HG03103 (cell line): ENCODE data around the gene SHLD1.
"Not testable (repeated sequence)": the region's sequence is repeated elsewhere in the genome, so short reads cannot be mapped to it uniquely, and the experiment has no call there.

Experiments
- ATAC-seq: cut with Tn5 transposase; IDR thresholded peaks from one replicate; pipeline ENCODE4 v1.9.1; 2021; ENCODE audit warnings: low read depth; ENCODE audit not compliant: unreplicated experiment

Gene SHLD1

GRCh38 chr20:5735845-5736510, 14.2 kb upstream of the SHLD1 start:
- no peak for ATAC-seq

GRCh38 chr20:5737619-5737953, 12.6 kb upstream of the SHLD1 start:
- no peak for ATAC-seq

GRCh38 chr20:5737966-5738365, 12.2 kb upstream of the SHLD1 start:
- ATAC-seq: no peak

GRCh38 chr20:5740643-5741042, 9.6 kb upstream of the SHLD1 start:
- ATAC-seq: not testable (repeated sequence)

GRCh38 chr20:5741089-5741488, 9.1 kb upstream of the SHLD1 start:
- no peak for ATAC-seq

- no peak for ATAC-seq
These were observed 8.2 kb upstream of the SHLD1 start for GRCh38 chr20:5742041-5742440.

GRCh38 chr20:5745416-5746030, 4.7 kb upstream of the SHLD1 start:
- no peak for ATAC-seq

- no peak for ATAC-seq
These were observed 4.1 kb upstream of the SHLD1 start for GRCh38 chr20:5746064-5746463.

- ATAC-seq: no peak
These were observed 2.0 kb upstream of the SHLD1 start for GRCh38 chr20:5748246-5748645.

GRCh38 chr20:5749512-5749951, 669 bp upstream of the SHLD1 start:
- not testable (repeated sequence) for ATAC-seq

- no peak for ATAC-seq
These were observed 1.7 kb downstream of the SHLD1 start for GRCh38 chr20:5751856-5752255.

GRCh38 chr20:5753814-5754213, 3.6 kb downstream of the SHLD1 start:
- ATAC-seq: no peak

- no peak for ATAC-seq
These were observed 7.7 kb downstream of the SHLD1 start for GRCh38 chr20:5757949-5758348.

GRCh38 chr20:5766085-5766764, 16.0 kb downstream of the SHLD1 start:
- ATAC-seq: no peak

- no peak for ATAC-seq
These were observed 17.4 kb downstream of the SHLD1 start for GRCh38 chr20:5767493-5768098.

- no peak for ATAC-seq
These were observed 20.2 kb downstream of the SHLD1 start for GRCh38 chr20:5770231-5770986.

- no peak for ATAC-seq
These were observed 20.8 kb downstream of the SHLD1 start for GRCh38 chr20:5770987-5771318.

GRCh38 chr20:5772704-5773103, 22.5 kb downstream of the SHLD1 start:
- no peak for ATAC-seq

GRCh38 chr20:5773589-5773988, 23.4 kb downstream of the SHLD1 start:
- ATAC-seq: no peak

- ATAC-seq: no peak
These were observed 25.9 kb downstream of the SHLD1 start for GRCh38 chr20:5776077-5776476.
